Sigmoid colon (tissue), 7 donors: Measurements from ENCODE around the gene EFNA5. TPM values are rescaled to one million over a fixed set of nuclear protein-coding genes. Genes with fewer than 3 reads are reported as not detected.
"Not testable (repeated sequence)": the region's sequence is repeated elsewhere in the genome, so short reads cannot be mapped to it uniquely, and the experiment has no call there.

Source experiments
- DNase-seq: peaks from one replicate; pipeline ENCODE4 v3.0.0-alpha.2; 2019
- H3K27ac ChIP-seq, 4 donors: fragments of 200-600 bp; sonication (generic); one replicate each; pipeline ENCODE4 v1.5.1; 2016 to 2019; ENCODE audit warnings: mild to moderate bottlenecking in 1 of 4
- H3K27me3 ChIP-seq, 3 donors: fragments of 200-600 bp; sonication (generic); one replicate each; pipeline ENCODE4 v1.5.1; 2019; ENCODE audit warnings: mild to moderate bottlenecking in 1 of 3
- H3K36me3 ChIP-seq, 4 donors: fragments of 200-600 bp; sonication (generic); one replicate each; pipeline ENCODE4 v1.5.1; 2016 to 2019
- H3K4me1 ChIP-seq, 4 donors: fragments of 200-600 bp; sonication (generic); one replicate each; pipeline ENCODE4 v1.5.1; 2017 to 2019
- H3K4me3 ChIP-seq, 4 donors: fragments of 200-600 bp; sonication (generic); one replicate each; pipeline ENCODE4 v1.5.1; 2017 to 2019; ENCODE audit warnings: mild to moderate bottlenecking in 2 of 4, moderate library complexity in 1 of 4
- H3K9me3 ChIP-seq, 4 donors: fragments of 200-600 bp in 3 of 4; sonication (generic) in 3 of 4; one replicate each; pipeline versions ENCODE4 v1.5.1 to v1.6.1; 2013 to 2019
- EP300 ChIP-seq, 4 donors: sonication (generic); formaldehyde crosslinking; IDR thresholded peaks; one replicate each; pipeline ENCODE4 v1.6.1; 2017; ENCODE audit warnings: antibody characterized with exemption in 4 of 4
- POLR2A ChIP-seq, 2 donors: fragments of 450-650 bp; IDR thresholded peaks; one replicate each; pipeline ENCODE4 v1.6.1; 2016; ENCODE audit warnings: antibody characterized with exemption in 2 of 2, mild to moderate bottlenecking in 2 of 2, moderate library complexity in 2 of 2
- POLR2AphosphoS5 ChIP-seq, 4 donors: sonication (generic); formaldehyde crosslinking; IDR thresholded peaks; one replicate each; pipeline ENCODE4 v1.6.1; 2017; ENCODE audit warnings: antibody characterized with exemption in 4 of 4
- WGBS, 2 donors: extraction: QIAGEN DNeasy Blood & Tissue Kit; methylation state at CpG; one replicate each; pipeline ENCODE4 v1.1.7; 2013; 5-methylcytosine and 5-hydroxymethylcytosine counted together
- intact Hi-C: fragments of 100-400 bp; cut with DNase I; formaldehyde crosslinking; loops from one replicate; pipeline ENCODE4 v1.15.1; 2023
- polyA plus RNA-seq, 3 donors: library from polyadenylated mRNA; stranded (reverse); fragments of 200-250 nt; gene quantifications; one replicate each; pipeline ENCODE4 v1.2.3, GENCODE V29; 2013
- total RNA-seq, 4 donors: library from RNA; depleted of rRNA; stranded (reverse); fragments of >200 nt; gene quantifications; one replicate each; pipeline ENCODE4 v1.1.0, GENCODE V29; 2016
- TF ChIP-seq, protein P1 (sequence below), 4 experiments: fragments of 450-650 bp in 3 of 4; fragments of 200-600 bp in 1 of 4; IDR thresholded peaks; one replicate each; pipeline ENCODE4 v1.5.1; 2016 to 2019; ENCODE audit warnings: antibody characterized with exemption in 4 of 4, mild to moderate bottlenecking in 3 of 4, moderate library complexity in 2 of 4
- donor health status: healthy with polysubstance abuse.
- donor health status: Bipolar disorder and iron deficiency.
- donor health status: healthy.

The EFNA5 gene
- total and polyA plus RNA-seq, 7 donors, result 0.60 to 10.8 (median 6.8) TPM

DNA sequence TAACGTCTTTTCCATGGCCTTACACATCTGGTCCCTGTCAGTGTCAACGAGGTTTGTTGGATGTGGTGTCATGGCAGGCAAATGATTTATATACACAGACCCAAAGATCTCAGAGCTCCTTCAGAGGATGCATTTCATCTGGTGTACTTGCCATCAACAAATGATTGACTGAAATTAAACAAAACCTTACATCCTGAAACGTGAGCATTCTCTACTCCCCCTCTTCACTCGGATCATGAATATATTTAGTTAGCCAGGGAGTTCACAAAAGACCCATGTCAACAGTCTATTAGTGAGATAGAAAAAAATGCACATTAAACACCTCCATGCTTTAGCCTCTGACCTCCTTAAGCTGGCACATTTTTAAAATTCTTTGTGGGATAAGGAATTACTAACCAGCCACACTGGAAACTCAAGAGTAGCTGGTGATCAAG is 215.6 kb downstream of the EFNA5 start:
- intact Hi-C loops, result no loop called here
- Histone ChIP-seq H3K27ac (no peak overlapping the region), H3K9me3 (no peaks in the 10 kb centered on the region), H3K4me3 (no peak overlapping the region), H3K27me3 (no peaks in the 10 kb centered on the region), H3K36me3 (no peaks in the 10 kb centered on the region), H3K4me1 (no peaks in the 10 kb centered on the region)
- 79 to 82% methylated on average over 4 of the region's 4 CpGs for WGBS, 2 donors
- DNase-seq, result no peak
- TF ChIP-seq POLR2A (IDR thresholded peaks at IDR 0.05) (no peak), EP300 (IDR thresholded peaks at IDR 0.05) (no peak)
- TF ChIP-seq, protein P1, sequence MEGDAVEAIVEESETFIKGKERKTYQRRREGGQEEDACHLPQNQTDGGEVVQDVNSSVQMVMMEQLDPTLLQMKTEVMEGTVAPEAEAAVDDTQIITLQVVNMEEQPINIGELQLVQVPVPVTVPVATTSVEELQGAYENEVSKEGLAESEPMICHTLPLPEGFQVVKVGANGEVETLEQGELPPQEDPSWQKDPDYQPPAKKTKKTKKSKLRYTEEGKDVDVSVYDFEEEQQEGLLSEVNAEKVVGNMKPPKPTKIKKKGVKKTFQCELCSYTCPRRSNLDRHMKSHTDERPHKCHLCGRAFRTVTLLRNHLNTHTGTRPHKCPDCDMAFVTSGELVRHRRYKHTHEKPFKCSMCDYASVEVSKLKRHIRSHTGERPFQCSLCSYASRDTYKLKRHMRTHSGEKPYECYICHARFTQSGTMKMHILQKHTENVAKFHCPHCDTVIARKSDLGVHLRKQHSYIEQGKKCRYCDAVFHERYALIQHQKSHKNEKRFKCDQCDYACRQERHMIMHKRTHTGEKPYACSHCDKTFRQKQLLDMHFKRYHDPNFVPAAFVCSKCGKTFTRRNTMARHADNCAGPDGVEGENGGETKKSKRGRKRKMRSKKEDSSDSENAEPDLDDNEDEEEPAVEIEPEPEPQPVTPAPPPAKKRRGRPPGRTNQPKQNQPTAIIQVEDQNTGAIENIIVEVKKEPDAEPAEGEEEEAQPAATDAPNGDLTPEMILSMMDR (IDR thresholded peaks at IDR 0.05), result no peak

DNA sequence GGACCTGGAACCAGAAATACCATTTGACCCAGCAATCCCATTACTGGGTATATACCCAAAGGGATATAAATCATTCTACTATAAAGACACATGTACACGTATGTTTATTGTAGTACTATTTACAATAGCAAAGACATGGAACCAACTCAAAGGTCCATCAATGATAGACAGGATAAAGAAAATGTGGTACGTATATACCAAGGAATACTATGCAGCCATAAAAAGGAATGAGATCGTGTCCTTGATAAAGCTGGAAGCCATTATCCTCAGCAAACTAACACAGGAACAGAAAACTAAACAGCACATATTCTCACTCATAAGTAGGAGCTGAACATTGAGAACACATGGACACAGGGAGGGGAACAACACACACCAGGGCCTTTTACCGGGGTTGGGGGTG is 218.9 kb downstream of the EFNA5 start:
- H3K27ac ChIP-seq, H3K36me3 ChIP-seq, H3K4me1 ChIP-seq, intact Hi-C loops, DNase-seq, H3K27me3 ChIP-seq, H3K9me3 ChIP-seq, H3K4me3 ChIP-seq: not testable (repeated sequence)
- WGBS, 2 donors, result 94 to 97% methylated on average over 4 of the region's 4 CpGs

DNA sequence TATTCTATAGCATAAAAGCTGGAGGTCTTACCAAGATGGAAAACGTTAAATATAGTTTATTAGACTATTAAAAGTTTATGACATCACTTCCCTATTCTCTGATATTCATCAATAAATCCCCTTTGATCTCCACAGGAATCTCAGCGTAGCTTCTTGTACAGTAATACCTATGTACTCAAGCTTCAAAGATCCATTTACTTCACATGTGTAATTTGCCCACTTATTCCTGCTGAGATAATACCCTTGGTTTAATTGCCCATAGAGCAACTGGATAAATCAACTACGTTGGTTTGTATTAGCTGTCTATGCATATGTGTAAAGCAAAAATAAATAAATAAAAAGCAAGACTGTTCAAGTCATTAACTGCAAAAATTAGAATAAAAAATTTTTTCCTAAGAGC is 219.7 kb downstream of the EFNA5 start:
- Histone ChIP-seq H3K36me3 (no peaks in the 10 kb centered on the region), H3K4me1 (no peaks in the 10 kb centered on the region), H3K4me3 (no peak overlapping the region), H3K9me3 (no peaks in the 10 kb centered on the region), H3K27me3 (no peaks in the 10 kb centered on the region), H3K27ac (no peak overlapping the region)
- WGBS, 2 donors, result 74 to 83% methylated on average over 3 of the region's 3 CpGs
- TF ChIP-seq EP300 (IDR thresholded peaks at IDR 0.05) (no peak), POLR2AphosphoS5 (IDR thresholded peaks at IDR 0.05) (no peak), POLR2A (IDR thresholded peaks at IDR 0.05) (no peak)
- TF ChIP-seq, protein P1 (IDR thresholded peaks at IDR 0.05), result no peak
- DNase-seq, result no peak
- intact Hi-C loops, result no loop called here

DNA sequence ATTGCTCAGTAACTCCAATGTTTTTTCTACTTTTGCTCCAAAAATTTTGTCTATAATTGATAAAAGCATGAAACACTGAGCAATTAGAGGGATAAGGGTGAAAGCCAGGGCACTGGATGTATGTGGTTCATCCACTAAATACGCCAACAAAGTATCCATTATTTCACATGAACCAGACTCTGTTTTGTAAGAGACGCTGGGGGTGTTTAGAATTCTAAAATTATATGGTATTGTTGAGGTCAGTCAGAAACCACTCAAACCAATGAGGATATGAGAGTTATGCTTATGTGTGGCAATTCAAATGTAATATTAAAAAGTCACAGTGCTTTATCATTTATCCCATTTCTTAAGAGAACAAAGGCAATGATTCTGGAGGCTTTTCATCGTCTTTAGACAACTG is 220.2 kb downstream of the EFNA5 start:
- no peak overlapping the region for H3K27ac ChIP-seq
- no peaks in the 10 kb centered on the region for H3K36me3 ChIP-seq
- H3K27me3 ChIP-seq, result no peaks in the 10 kb centered on the region
- DNase-seq, result no peak
- TF ChIP-seq POLR2A (IDR thresholded peaks at IDR 0.05) (no peak), EP300 (IDR thresholded peaks at IDR 0.05) (no peak), POLR2AphosphoS5 (IDR thresholded peaks at IDR 0.05) (no peak)
- TF ChIP-seq, protein P1 (IDR thresholded peaks at IDR 0.05), result no peak
- intact Hi-C loops, result no loop called here
- WGBS, 2 donors, result 94 to 95% methylated on average over 3 of the region's 3 CpGs
- no peaks in the 10 kb centered on the region for H3K4me1 ChIP-seq
- H3K9me3 ChIP-seq, result no peaks in the 10 kb centered on the region
- no peak overlapping the region for H3K4me3 ChIP-seq

DNA sequence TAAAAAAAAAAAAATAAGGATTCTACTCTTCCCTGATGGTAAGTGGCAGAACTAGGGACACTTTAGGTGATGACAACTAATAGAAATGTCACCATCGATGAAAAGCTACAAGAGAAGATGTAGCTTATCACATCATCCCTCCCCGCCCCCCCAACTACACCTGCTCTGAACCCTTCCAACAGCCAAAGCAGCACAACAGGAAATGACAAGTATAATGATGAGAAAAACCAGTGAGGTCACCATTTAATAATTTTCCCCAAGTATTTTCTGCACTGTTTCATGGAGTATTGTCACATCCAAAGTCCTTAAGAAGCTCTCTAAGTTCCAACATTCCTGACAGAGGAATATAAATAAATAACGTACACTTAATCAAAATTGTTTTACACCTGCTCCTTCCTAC is 221.4 kb downstream of the EFNA5 start:
- H3K9me3 ChIP-seq, result no peaks in the 10 kb centered on the region
- no peaks in the 10 kb centered on the region for H3K36me3 ChIP-seq
- 92 to 95% methylated on average over 3 of the region's 3 CpGs for WGBS, 2 donors
- no peaks in the 10 kb centered on the region for H3K27me3 ChIP-seq
- intact Hi-C loops, result no loop called here
- H3K4me3 ChIP-seq, result no peak overlapping the region
- no peaks in the 10 kb centered on the region for H3K4me1 ChIP-seq
- DNase-seq, result no peak
- no peak overlapping the region for H3K27ac ChIP-seq
- TF ChIP-seq, protein P1 (IDR thresholded peaks at IDR 0.05), result no peak
- TF ChIP-seq EP300 (IDR thresholded peaks at IDR 0.05) (no peak), POLR2A (IDR thresholded peaks at IDR 0.05) (no peak), POLR2AphosphoS5 (IDR thresholded peaks at IDR 0.05) (no peak)
